GM19468 (cell line): ENCODE results near the gene IGF1R.

ENCODE experiments used
- ATAC-seq: cut with Tn5 transposase; IDR thresholded peaks from one replicate; pipeline ENCODE4 v1.9.1; 2021; ENCODE audit warnings: mild to moderate bottlenecking, moderate library complexity, moderate number of reproducible peaks; ENCODE audit not compliant: unreplicated experiment; ENCODE audit errors: extremely low read depth

Gene IGF1R

DNA sequence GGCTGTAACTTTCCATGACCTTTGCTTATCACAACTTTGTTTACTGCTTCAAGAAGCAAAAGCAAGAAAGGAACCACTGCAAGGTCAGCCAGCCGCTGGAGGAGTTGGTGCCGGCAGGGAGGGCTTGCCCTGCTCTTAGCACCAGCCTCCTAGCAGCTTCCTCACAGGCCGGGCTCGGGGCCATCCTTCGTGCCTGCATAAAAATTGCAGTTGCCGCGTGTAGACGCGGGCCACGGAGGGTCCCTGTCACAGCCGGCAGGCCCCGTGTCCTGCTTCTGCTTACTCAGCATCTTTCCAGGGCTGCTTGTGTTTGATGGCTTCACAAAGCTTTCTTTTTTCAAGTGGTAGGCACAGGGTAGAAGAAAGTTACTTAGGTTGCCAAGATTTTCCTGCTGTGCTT is 274.8 kb downstream of the IGF1R start:
- no peak for ATAC-seq

DNA sequence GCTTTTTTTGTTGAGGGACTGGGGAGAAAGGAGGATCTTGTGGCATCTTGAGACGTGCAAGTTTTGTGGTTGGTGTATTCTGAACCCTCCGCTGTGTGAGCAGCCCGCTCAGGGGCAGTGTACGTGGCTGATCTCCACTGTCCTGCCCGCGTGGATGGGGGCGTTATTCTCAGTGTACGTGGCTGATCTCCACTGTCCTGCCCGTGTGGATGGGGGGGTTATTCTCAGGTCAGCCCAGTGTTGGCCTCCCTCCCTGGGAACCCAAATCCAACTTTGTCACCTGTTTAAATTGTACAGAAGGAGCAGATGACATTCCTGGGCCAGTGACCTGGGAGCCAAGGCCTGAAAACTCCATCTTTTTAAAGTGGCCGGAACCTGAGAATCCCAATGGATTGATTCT is 275.2 kb downstream of the IGF1R start:
- no peak for ATAC-seq

GRCh38 chr15:98924401-98925049 is 276.2 kb downstream of the IGF1R start:
- ATAC-seq = no peak

DNA sequence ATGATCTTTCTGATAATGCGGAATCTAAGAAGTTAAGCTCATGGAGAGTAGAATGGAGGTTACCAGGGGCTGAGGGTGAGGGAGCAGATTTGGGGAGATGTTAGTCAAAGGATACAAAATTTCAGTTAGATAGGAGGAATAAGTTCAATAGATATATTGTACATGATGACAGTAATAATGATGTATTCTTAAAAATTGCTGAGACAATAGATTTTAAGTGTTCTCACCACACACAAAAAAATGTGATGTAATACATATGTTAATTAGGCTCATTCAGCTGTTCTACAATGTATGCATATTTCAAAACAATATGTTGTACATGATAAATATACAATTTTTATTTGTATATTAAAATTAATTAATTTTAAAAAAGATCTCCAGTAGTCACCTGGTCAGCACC is 277.9 kb downstream of the IGF1R start:
- ATAC-seq = no peak

DNA sequence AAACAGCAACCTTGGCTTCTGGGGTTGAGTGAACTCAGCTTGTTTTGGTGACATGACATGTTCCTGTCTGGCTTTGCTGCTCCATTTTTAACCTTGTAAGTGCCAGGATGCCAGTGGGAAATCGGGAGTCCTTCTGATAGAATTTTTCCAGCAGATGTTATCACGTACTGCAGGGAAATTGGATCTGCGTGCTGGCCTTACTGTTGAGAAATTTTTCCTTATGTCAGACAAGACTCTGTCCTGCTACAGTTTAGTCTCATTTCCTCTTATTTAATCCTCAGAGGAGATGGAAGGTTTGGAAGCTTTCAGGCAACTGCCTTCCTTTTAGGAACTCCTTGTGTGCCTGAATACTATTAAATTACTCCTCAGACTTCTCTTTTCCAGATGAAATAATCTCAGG is 278.7 kb downstream of the IGF1R start:
- no peak for ATAC-seq

DNA sequence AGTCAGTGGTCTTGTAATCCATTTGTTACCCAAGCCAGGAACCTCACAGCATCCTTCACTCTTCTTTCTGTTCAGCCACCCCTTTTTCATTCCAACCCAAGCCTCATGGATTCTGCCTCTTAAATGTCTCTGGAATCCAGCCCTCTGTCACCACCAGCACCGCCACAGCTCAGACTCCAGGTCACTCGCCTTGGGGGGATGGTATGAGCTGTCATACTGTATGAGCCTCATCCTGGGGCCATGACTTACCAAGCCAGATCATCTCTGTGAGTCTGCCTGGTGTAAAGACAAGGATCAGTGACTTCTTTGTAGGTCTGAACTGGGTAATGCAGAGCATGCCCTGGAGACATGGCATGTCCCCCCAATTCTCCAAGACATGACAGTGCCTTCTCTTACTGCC is 279.7 kb downstream of the IGF1R start:
- ATAC-seq = no peak

DNA sequence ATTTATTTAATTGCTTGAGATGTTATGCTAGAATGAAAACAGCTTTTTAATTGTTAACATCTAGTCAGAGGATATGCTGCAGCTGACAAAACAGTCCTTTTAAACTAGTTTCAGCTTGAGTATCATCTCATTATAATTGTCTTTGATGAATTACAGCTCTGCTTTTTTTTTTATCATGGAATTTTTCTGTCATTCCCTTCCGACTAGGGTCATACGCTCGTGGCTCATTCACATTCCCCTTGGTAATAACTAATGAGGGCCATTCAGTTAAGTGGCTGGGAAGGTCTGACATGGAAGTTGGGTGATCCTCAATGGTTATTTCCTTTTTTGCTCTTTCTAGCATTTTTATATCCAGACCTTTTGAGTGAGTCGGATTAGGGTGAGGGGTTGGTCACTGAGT is 282.2 kb downstream of the IGF1R start:
- ATAC-seq = no peak

DNA sequence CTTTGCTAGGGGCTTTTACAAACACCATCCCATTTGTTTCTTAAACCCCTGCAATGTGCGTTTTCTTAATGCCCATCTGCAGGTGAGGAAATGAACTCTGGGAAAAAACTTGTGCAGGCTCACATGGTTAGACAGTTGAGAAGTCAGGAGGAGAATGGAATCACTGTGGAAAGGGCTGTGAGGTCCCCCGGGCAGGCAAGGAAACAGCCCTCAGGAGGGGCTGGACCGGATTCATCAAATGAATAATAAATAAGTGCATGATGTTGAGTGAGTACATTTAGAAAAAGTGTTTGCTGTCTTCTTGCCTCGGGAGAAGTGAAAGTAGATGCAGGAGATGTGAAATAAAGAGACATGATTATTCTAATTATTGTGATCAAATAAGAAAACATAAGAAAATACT is 282.7 kb downstream of the IGF1R start:
- ATAC-seq = no peak

GRCh38 chr15:98933406-98933805 is 285.1 kb downstream of the IGF1R start:
- ATAC-seq = no peak

DNA sequence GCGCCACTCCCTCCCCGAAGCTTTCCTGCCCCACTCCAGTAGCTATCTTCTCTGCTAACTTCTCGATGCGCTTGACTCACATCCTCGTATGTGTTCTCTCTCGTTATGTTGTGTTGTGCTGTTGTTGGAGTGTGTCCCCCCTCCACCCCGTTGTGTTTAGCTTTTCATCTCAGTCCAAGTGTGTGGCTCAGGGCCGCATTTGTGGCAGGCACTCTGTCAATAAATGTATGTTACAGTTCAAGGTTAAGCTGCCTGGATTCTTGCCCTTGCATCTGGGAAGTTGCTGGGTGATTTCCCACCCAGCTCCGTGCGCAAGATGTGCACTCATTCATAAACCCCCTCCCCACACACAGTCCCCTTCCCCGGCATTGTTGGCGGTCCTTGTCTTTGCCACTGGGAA is 287.4 kb downstream of the IGF1R start:
- ATAC-seq = no peak

- ATAC-seq = peak; percentile 80
These were observed 289.2 kb downstream of the IGF1R start for GRCh38 chr15:98937413-98938104.

DNA sequence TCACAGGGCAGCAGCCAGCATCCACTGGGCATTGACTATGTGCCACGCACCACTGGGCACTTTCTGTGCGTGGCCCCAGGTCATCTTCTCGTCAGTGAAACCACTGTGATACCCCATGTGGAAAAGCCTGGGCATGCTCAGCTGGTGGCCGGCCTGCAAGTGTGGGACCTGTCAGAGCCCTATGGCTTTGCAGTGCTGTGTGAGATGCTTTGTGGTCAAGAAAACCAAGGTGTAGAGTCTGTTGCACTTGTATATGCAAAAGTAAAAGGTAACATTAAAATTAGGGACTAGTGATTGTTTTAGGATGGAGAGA is 289.7 kb downstream of the IGF1R start:
- no peak for ATAC-seq

- no peak for ATAC-seq
These were observed 290.5 kb downstream of the IGF1R start for GRCh38 chr15:98938799-98939198.

DNA sequence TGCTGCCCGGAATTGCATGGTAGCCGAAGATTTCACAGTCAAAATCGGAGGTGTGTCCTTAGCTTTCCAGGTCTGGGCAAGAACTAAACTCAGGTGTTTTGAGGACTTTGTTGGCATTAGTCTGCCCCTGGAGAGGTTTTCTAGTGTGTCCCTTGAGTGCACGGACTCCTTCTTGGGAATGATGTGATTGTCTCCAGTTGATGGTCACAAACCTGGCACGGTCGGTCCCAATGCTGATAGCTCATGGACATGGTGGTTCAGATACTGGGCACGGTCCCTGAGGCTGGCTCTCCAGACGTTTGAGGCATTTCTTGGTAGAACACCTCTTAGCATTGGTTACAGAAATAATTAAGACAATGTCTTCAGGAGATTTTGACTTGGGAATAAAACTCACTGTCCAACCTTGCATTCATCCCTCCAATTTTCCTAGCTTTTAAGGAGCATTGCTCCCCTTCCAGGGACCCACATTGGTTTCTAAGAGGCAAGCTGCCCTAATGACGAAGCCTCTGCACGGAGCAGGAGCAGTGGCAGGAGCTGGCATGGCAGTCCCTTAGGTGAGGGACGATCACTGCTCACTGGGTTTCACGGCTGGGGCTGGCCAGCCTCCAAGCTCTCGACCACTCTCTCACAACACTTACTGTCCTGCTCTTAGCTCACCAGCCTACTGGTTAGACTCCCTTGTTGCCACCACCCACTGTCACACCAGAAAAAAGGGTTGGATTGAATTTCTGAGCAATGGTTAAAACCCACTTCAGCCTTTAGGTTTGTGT is 291.2 kb downstream of the IGF1R start:
- no peak for ATAC-seq

DNA sequence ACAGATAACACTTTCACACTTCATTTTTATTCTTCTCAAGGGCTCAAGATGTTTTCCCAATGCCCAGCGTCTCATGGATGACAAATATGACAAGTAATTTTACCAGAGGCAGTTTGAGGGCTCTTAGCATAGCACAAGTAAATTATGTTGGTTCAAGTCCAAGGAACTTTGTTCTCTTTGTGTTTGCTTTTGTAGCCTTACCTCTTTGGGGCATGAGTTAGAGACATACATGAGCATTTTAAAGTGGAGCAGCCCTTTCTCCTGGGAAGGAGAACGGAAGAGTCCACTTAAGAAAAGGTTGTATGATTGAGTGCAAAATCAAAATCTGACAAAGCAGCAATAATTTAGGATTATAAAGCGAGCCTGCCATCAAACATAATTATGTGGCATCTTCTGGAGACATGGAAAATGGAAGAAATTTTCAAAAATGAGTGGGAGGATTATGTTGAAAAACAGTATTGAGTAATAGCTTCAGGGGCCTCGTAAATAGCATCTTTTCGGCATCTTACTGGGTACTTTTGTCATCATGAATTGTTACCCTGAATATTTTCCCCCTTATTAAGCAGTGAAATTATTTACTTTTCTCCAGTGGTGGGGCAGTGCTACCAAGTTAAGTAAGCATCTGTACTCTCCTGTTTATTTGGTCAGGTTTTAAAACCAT is 293.4 kb downstream of the IGF1R start:
- no peak for ATAC-seq

- ATAC-seq = no peak
These were observed 294.1 kb downstream of the IGF1R start for GRCh38 chr15:98942431-98942830.

DNA sequence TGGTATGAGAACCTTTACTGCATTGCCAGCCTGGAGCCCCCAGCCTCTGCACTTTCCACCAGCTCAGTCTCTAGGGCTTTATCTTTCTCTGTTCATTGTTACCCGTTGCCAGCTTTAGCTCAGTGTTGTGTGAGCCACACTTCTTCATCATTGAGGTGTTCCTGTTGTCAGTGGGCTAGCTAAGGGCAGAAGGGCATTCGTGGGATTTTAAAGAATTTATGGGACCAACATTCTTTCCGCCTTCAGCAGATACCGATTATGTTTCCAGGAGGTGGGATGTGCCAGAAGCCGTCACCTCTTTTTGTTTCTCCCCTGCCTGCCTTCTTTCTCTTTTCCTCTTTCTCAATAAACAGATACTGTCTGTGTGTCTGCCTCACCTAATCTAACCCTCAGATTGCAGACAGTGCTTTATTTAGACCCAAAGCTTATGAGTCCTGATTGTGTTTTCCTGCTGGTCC is 294.7 kb downstream of the IGF1R start:
- ATAC-seq = no peak

- no peak for ATAC-seq
These were observed 295.3 kb downstream of the IGF1R start for GRCh38 chr15:98943601-98944151.

- no peak for ATAC-seq
These were observed 298.2 kb downstream of the IGF1R start for GRCh38 chr15:98946301-98947255.

GRCh38 chr15:98948456-98948855 is 300.1 kb downstream of the IGF1R start:
- no peak for ATAC-seq
